Measurements from ENCODE around the gene MCRS1.

- TF ChIP-seq CTCF (IDR thresholded peaks at IDR 0.05; ENCODE audit: low read depth, low read length, missing input control) (no peak), TAF1 (conservative IDR thresholded peaks at IDR 0.05) (no peak)
- TF ChIP-seq, protein P1, sequence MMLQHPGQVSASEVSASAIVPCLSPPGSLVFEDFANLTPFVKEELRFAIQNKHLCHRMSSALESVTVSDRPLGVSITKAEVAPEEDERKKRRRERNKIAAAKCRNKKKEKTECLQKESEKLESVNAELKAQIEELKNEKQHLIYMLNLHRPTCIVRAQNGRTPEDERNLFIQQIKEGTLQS (IDR thresholded peaks at IDR 0.05), result no peak
- TF ChIP-seq, protein P2, sequence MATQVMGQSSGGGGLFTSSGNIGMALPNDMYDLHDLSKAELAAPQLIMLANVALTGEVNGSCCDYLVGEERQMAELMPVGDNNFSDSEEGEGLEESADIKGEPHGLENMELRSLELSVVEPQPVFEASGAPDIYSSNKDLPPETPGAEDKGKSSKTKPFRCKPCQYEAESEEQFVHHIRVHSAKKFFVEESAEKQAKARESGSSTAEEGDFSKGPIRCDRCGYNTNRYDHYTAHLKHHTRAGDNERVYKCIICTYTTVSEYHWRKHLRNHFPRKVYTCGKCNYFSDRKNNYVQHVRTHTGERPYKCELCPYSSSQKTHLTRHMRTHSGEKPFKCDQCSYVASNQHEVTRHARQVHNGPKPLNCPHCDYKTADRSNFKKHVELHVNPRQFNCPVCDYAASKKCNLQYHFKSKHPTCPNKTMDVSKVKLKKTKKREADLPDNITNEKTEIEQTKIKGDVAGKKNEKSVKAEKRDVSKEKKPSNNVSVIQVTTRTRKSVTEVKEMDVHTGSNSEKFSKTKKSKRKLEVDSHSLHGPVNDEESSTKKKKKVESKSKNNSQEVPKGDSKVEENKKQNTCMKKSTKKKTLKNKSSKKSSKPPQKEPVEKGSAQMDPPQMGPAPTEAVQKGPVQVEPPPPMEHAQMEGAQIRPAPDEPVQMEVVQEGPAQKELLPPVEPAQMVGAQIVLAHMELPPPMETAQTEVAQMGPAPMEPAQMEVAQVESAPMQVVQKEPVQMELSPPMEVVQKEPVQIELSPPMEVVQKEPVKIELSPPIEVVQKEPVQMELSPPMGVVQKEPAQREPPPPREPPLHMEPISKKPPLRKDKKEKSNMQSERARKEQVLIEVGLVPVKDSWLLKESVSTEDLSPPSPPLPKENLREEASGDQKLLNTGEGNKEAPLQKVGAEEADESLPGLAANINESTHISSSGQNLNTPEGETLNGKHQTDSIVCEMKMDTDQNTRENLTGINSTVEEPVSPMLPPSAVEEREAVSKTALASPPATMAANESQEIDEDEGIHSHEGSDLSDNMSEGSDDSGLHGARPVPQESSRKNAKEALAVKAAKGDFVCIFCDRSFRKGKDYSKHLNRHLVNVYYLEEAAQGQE (IDR thresholded peaks at IDR 0.05), result no peak
Observed at GRCh38 chr12:49541911-49542505, 25.9 kb downstream of the MCRS1 start.
